IMR-90 (cell line): ENCODE measurements around the gene URB1. TPM values are rescaled to one million over a fixed set of nuclear protein-coding genes. Genes with fewer than 3 reads are reported as not detected.

Experiments used
- ATAC-seq: fragments of 200-7000 bp; cut with Tn5 transposase; 2 replicates; pipeline ENCODE4 v1.9.1; 2020; ENCODE audit warnings: low read depth, mild to moderate bottlenecking, moderate library complexity
- BruUV-seq: library from RNA; stranded (reverse); fragments of 400-500 nt; replicated peaks from 2 replicates; lab custom pipeline; 2021; lab: Mats Ljungman, UMichigan
- CTCF ChIA-PET: fragments of 300-600 bp; formaldehyde crosslinking; extraction: SDS; loops from one replicate; lab custom pipeline; 2021; ENCODE audit warnings: antibody characterized with exemption; lab: Yijun Ruan, JAX
- POLR2A ChIA-PET: fragments of 300-600 bp; sonication (Branson Sonifier 250); formaldehyde crosslinking; loops from one replicate; lab custom pipeline; 2022; ENCODE audit warnings: antibody characterized with exemption; ENCODE audit not compliant: unreplicated experiment; lab: Charles Lee
- DNase-seq: peaks from one replicate; pipeline ENCODE4 v3.0.0; 2013
- H2AFZ ChIP-seq: replicated peaks from 2 replicates; pipeline ENCODE3; 2013; ENCODE audit warnings: low read length, mild to moderate bottlenecking; ENCODE audit not compliant: poor library complexity
- H2AK5ac ChIP-seq: 2 replicates; pipeline ENCODE4 v1.6.1; 2013; ENCODE audit warnings: low read depth, low read length, inconsistent platforms
- H2AK9ac ChIP-seq: replicated peaks from 2 replicates; pipeline ENCODE3; 2013; ENCODE audit warnings: mild to moderate bottlenecking, low read depth, low read length, moderate library complexity; ENCODE audit not compliant: poor library complexity
- H2BK120ac ChIP-seq: 2 replicates; pipeline ENCODE4 v1.6.1; 2013; ENCODE audit warnings: low read depth, low read length, inconsistent platforms
- H2BK15ac ChIP-seq: 3 replicates; pipeline ENCODE4 v1.6.1; 2013; ENCODE audit warnings: low read depth, low read length, inconsistent platforms
- H2BK20ac ChIP-seq: 2 replicates; pipeline ENCODE4 v1.6.1; 2013; ENCODE audit warnings: low read depth, mild to moderate bottlenecking, inconsistent platforms, low read length, moderate library complexity
- H2BK5ac ChIP-seq: 2 replicates; pipeline ENCODE4 v1.6.1; 2013; ENCODE audit warnings: mild to moderate bottlenecking, low read depth, low read length, inconsistent platforms; ENCODE audit not compliant: poor library complexity, severe bottlenecking
- H3K14ac ChIP-seq: replicated peaks from 2 replicates; pipeline ENCODE4 v1.6.1; 2013; ENCODE audit warnings: low read depth, low read length, inconsistent platforms
- H3K18ac ChIP-seq: 2 replicates; pipeline ENCODE4 v1.6.1; 2013; ENCODE audit warnings: low read depth, low read length, control low read depth
- H3K23ac ChIP-seq: 2 replicates; pipeline ENCODE4 v1.6.1; 2013; ENCODE audit warnings: low read depth, low read length, inconsistent platforms
- H3K27ac ChIP-seq: 2 replicates; pipeline ENCODE4 v1.5.1; 2013; ENCODE audit warnings: mild to moderate bottlenecking, control low read depth, low read length; ENCODE audit not compliant: insufficient read depth
- H3K27me3 ChIP-seq: 2 replicates; pipeline ENCODE4 v1.6.1; 2013; ENCODE audit warnings: low read length; ENCODE audit not compliant: control insufficient read depth, insufficient read depth
- H3K36me3 ChIP-seq: 2 replicates; pipeline ENCODE4 v1.6.1; 2013; ENCODE audit warnings: low read length, mixed read lengths; ENCODE audit not compliant: control insufficient read depth, insufficient read depth
- H3K4ac ChIP-seq: 2 replicates; pipeline ENCODE4 v1.6.1; 2013; ENCODE audit warnings: low read depth, low read length, inconsistent platforms
- H3K4me1 ChIP-seq: 2 replicates; pipeline ENCODE4 v1.6.1; 2013; ENCODE audit warnings: low read length, mixed read lengths; ENCODE audit not compliant: control insufficient read depth, insufficient read depth
- H3K4me2 ChIP-seq: 2 replicates; pipeline ENCODE4 v1.6.1; 2013; ENCODE audit warnings: low read depth, mild to moderate bottlenecking, control low read depth, low read length, moderate library complexity
- H3K4me3 ChIP-seq: 2 replicates; pipeline ENCODE4 v1.5.1; 2013; ENCODE audit warnings: low read depth, mild to moderate bottlenecking, control low read depth, low read length, moderate library complexity; ENCODE audit not compliant: insufficient read depth
- H3K56ac ChIP-seq: 2 replicates; pipeline ENCODE4 v1.6.1; 2013; ENCODE audit warnings: low read length, inconsistent platforms; ENCODE audit not compliant: insufficient read depth; ENCODE audit errors: extremely low read depth
- H3K79me1 ChIP-seq, 2 experiments: 2 replicates each; pipeline ENCODE4 v1.6.1; 2013; ENCODE audit warnings: low read length in 2 of 2, inconsistent platforms in 1 of 2, low read depth in 1 of 2
- H3K9ac ChIP-seq: 2 replicates; pipeline ENCODE4 v1.6.1; 2013; ENCODE audit warnings: low read depth, low read length, control low read depth
- H3K9me1 ChIP-seq: 2 replicates; pipeline ENCODE4 v1.6.1; 2013; ENCODE audit warnings: low read length, inconsistent platforms; ENCODE audit not compliant: insufficient read depth
- H3K9me3 ChIP-seq: 2 replicates; pipeline ENCODE4 v1.6.1; 2013; ENCODE audit warnings: low read length; ENCODE audit not compliant: control insufficient read depth, insufficient read depth
- H4K20me1 ChIP-seq: 2 replicates; pipeline ENCODE4 v1.6.1; 2013; ENCODE audit warnings: low read length, inconsistent platforms; ENCODE audit not compliant: insufficient read depth
- H4K5ac ChIP-seq: 2 replicates; pipeline ENCODE4 v1.6.1; 2013; ENCODE audit warnings: mild to moderate bottlenecking, low read depth, low read length, control low read depth
- H4K8ac ChIP-seq, 2 experiments: 2 replicates each; pipeline ENCODE4 v1.6.1; 2013; ENCODE audit warnings: low read depth in 2 of 2, low read length in 2 of 2, control low read depth in 1 of 2, inconsistent platforms in 1 of 2
- H4K91ac ChIP-seq: 2 replicates; pipeline ENCODE4 v1.6.1; 2013; ENCODE audit warnings: low read depth, low read length, inconsistent platforms; ENCODE audit not compliant: insufficient read depth
- CHD1 ChIP-seq: IDR thresholded peaks from 2 replicates; pipeline ENCODE4 v1.6.1; 2012; ENCODE audit warnings: low read depth, low read length, improper control_type of control experiment
- MAFK ChIP-seq: IDR thresholded peaks from 2 replicates; pipeline ENCODE4 v1.6.1; 2012; ENCODE audit warnings: low read depth, low read length, improper control_type of control experiment
- MAZ ChIP-seq: IDR thresholded peaks from 2 replicates; pipeline ENCODE4 v1.6.1; 2012; ENCODE audit warnings: low read depth, mild to moderate bottlenecking, low read length, improper control_type of control experiment, moderate library complexity, borderline replicate concordance
- MXI1 ChIP-seq: IDR thresholded peaks from 2 replicates; pipeline ENCODE4 v1.6.1; 2012; ENCODE audit warnings: low read depth, mild to moderate bottlenecking, low read length, moderate library complexity, borderline replicate concordance
- NFE2L2 ChIP-seq: fragments of 150-350 bp; IDR thresholded peaks from 2 replicates; pipeline ENCODE4 v1.6.1; 2016; ENCODE audit warnings: low read depth, mild to moderate bottlenecking, low read length
- RCOR1 ChIP-seq: IDR thresholded peaks from 2 replicates; pipeline ENCODE4 v1.6.1; 2012; ENCODE audit warnings: mild to moderate bottlenecking, low read length, improper control_type of control experiment; ENCODE audit not compliant: insufficient replicate concordance
- RFX5 ChIP-seq: IDR thresholded peaks from 2 replicates; pipeline ENCODE4 v1.8.0; 2012; ENCODE audit warnings: low read depth, mild to moderate bottlenecking, low read length, moderate library complexity
- WGBS, 2 experiments: methylation state at CpG; one replicate each; pipeline versions ENCODE4 v1.1.5 to v1.1.7; 2013; ENCODE audit warnings: missing lambda C conversion rate in 2 of 2; ENCODE audit not compliant: insufficient read length in 1 of 2; ENCODE audit errors: extremely low coverage in 2 of 2; 5-methylcytosine and 5-hydroxymethylcytosine counted together
- dilution Hi-C: fragments of 300-500 bp; cut with HindIII; formaldehyde crosslinking; loops from one replicate; pipeline ENCODE4 v1.14.3; 2018; ENCODE audit warnings: low sequenced_read_pairs; ENCODE audit not compliant: unreplicated experiment
- in situ Hi-C: fragments of 300-500 bp; cut with MboI; formaldehyde crosslinking; loops from 3 replicates; pipeline ENCODE4 v1.14.3; 2019; ENCODE audit warnings: low sequenced_read_pairs, inconsistent platforms, mixed read lengths
- intact Hi-C: fragments of 100-400 bp; cut with micrococcal nuclease; formaldehyde crosslinking; loops from 2 replicates; pipeline ENCODE4 v1.10.0; 2022
- polyA plus RNA-seq, 3 experiments: library from polyadenylated mRNA; depleted of rRNA; stranded (reverse); fragments of >200 nt; gene quantifications; 2 replicates each; pipeline ENCODE4 v1.2.3, GENCODE V29; 2012; ENCODE audit warnings: low replicate concordance in 1 of 3
- total RNA-seq: library from RNA; depleted of rRNA; stranded (reverse); fragments of >200 nt; gene quantifications from 2 replicates; pipeline ENCODE4 v1.2.3, GENCODE V29; 2012

The URB1 gene
- total and polyA plus RNA-seq, 2 of the 4 experiments (the other 2 are of a cell fraction): 9.2 to 12.7 TPM

DNA sequence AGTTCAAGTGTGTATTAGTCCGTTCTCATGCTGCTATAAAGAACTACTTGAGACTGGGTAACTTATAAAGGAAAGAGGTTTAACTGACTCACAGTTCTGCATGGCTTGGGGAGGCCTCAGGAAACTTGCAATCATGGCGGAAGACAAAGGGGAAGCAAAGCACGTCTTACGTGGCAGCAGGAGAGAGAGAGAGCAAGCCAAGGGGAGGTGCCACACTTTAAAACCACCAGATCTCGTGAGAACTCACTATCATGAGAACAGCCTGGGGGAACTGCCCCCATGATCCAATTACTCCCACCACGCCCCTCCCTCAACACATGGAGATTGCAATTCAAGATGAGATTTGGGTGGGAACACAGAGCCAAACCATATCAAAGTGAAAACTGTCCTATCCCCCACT lies 109.8 kb downstream of the URB1 start:
- Histone ChIP-seq H4K5ac (no peak overlapping the region), H2BK15ac (no peak overlapping the region), H3K79me1 (peaks cover 10 to 12% of the 10 kb centered on the region in 2 experiments), H3K56ac (no peak overlapping the region), H4K20me1 (no peaks in the 10 kb centered on the region), H2AK5ac (no peak overlapping the region), H3K27me3 (no peaks in the 10 kb centered on the region), H3K9me1 (peaks cover 6% of the 10 kb centered on the region; the same call in 1 of the 2 replicates), H3K9ac (no peak overlapping the region), H2AFZ (no peak overlapping the region), H3K4me3 (no peak overlapping the region), H4K91ac (no peak overlapping the region), H3K27ac (no peak overlapping the region), H3K18ac (no peak overlapping the region), H3K9me3 (no peaks in the 10 kb centered on the region), H2BK20ac (no peak overlapping the region), H2BK5ac (no peak overlapping the region), H3K36me3 (peaks cover 1% of the 10 kb centered on the region; the same call in 1 of the 2 replicates), H4K8ac (no peak overlapping the region), H3K14ac (no peak overlapping the region), H2AK9ac (no peak overlapping the region), H3K4ac (no peak overlapping the region), H3K4me1 (peaks cover 5% of the 10 kb centered on the region), H3K4me2 (no peak overlapping the region), H2BK120ac (no peak overlapping the region), H3K23ac (no peak overlapping the region)
- DNase-seq (no peak), ATAC-seq (no peak)
- TF ChIP-seq NFE2L2 (no peak), RFX5 (no peak), MAZ (no peak), MAFK (no peak), MXI1 (no peak), CHD1 (no peak), RCOR1 (no peak)
- in situ Hi-C loops: no loop called here
- dilution Hi-C loops: no loop called here
- intact Hi-C loops: no loop called here
- POLR2A ChIA-PET: no interaction called here
- BruUV-seq: no TSS peak
- CTCF ChIA-PET: no interaction called here
- 100% methylated on average over 1 of the region's 6 CpGs; no CpG with 5 or more reads in 1 of the 2 experiments for WGBS, 2 experiments
